ENCODE results near the gene ZNF785. TPM values are rescaled to one million over a fixed set of nuclear protein-coding genes. Genes with fewer than 3 reads are reported as not detected.
"Not testable (repeated sequence)": the region's sequence is repeated elsewhere in the genome, so short reads cannot be mapped to it uniquely, and the experiment has no call there.

ZNF785 gene
- total RNA-seq, 1 experiment from 2014 or later: 18.8 TPM

DNA sequence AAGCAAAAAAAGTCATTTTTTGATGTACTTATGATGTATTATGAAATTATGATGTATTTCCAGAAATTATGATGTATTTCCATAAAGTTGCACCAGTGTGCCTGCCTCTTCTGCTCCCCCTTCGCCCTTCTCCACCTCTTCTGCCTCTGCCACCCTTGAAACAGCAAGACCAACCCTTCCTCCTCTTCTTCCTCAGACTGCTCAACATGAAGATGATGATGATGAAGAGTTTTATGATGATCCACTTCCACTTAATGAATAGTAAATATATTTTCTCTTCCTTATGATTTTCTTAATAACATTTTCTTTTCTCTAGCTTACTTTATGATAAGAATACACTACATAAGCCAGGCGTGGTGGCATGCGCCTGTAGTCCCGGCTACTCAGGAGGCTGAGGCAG lies 7.4 kb upstream of the ZNF785 start:
- H3K23me2 ChIP-seq (ENCODE audit: insufficient read length, low read depth, low read length, poor library complexity, severe bottlenecking): no peaks in the 10 kb centered on the region
- no peak overlapping the region for H2AFZ ChIP-seq (ENCODE audit: low read length)
- no peak overlapping the region for H3K27ac ChIP-seq (ENCODE audit: insufficient read length, low read depth, low read length)
- no peaks in the 10 kb centered on the region for H3K79me2 ChIP-seq (ENCODE audit: insufficient read depth, low read length)
- H3K4ac ChIP-seq (ENCODE audit: low read depth, low read length): no peak overlapping the region
- no peak overlapping the region for H3K9ac ChIP-seq (ENCODE audit: extremely low read depth, insufficient read length, low read length)
- H3K4me2 ChIP-seq (ENCODE audit: insufficient read depth, insufficient read length, low read length): no peak overlapping the region
- no peak overlapping the region for H2BK12ac ChIP-seq (ENCODE audit: insufficient read length, low read depth, low read length)
- WGBS (ENCODE audit: extremely low coverage, insufficient read length, low lambda C conversion rate): no CpG with 5 or more reads among the region's 4 CpGs
- no peak overlapping the region for H3K56ac ChIP-seq (ENCODE audit: insufficient read length, low read depth, low read length)
- H4K8ac ChIP-seq (replicated peaks; ENCODE audit: insufficient read length, low read depth, low read length): no peak overlapping the region
- no peak overlapping the region for H2BK120ac ChIP-seq (ENCODE audit: low read depth, low read length, poor library complexity, severe bottlenecking)
- H4K20me1 ChIP-seq (ENCODE audit: control insufficient read depth, insufficient read depth, insufficient read length): no peaks in the 10 kb centered on the region
- Mint-ChIP-seq H3K4me1 (no peaks in the 10 kb centered on the region), H3K4me3 (no peak overlapping the region), H3K9me3 (peaks cover 0 to 4% of the 10 kb centered on the region in 2 experiments; a peak in 1 of 5 replicates), H3K27me3 (ENCODE audit: low read depth) (no peaks in the 10 kb centered on the region), H3K36me3 (ENCODE audit: insufficient read depth in 1 of 3, low read depth in 3 of 3) (peaks cover 2 to 8% (median 4%) of the 10 kb centered on the region in 3 experiments; a peak in 6 of 7 replicates), H3K27ac (no peak overlapping the region)
- H4K5ac ChIP-seq (ENCODE audit: insufficient read length, low read depth, low read length): no peak overlapping the region
- no peaks in the 10 kb centered on the region for H3K27me3 ChIP-seq (ENCODE audit: insufficient read depth, low read length)
- H3T11ph ChIP-seq (ENCODE audit: low read length): no peak overlapping the region
- H2BK20ac ChIP-seq (ENCODE audit: low read depth, low read length, poor library complexity, severe bottlenecking): no peak overlapping the region
- H2BK5ac ChIP-seq (ENCODE audit: insufficient read length, low read length): no peak overlapping the region
- H3K4me1 ChIP-seq (ENCODE audit: insufficient read depth, low read length): no peaks in the 10 kb centered on the region
- H4K91ac ChIP-seq (ENCODE audit: insufficient read length, low read depth, low read length): no peak overlapping the region
- no peak overlapping the region for H2BK15ac ChIP-seq (ENCODE audit: low read depth, low read length)
- no peak overlapping the region for H3K18ac ChIP-seq (ENCODE audit: insufficient read length, low read depth, low read length)
- no peaks in the 10 kb centered on the region for H3K79me1 ChIP-seq (ENCODE audit: insufficient read depth, low read depth, low read length, poor library complexity, severe bottlenecking)
- no peak overlapping the region for H3K14ac ChIP-seq (ENCODE audit: insufficient read depth, low read length)
- no peak for DNase-seq
- TF ChIP-seq, protein P1, sequence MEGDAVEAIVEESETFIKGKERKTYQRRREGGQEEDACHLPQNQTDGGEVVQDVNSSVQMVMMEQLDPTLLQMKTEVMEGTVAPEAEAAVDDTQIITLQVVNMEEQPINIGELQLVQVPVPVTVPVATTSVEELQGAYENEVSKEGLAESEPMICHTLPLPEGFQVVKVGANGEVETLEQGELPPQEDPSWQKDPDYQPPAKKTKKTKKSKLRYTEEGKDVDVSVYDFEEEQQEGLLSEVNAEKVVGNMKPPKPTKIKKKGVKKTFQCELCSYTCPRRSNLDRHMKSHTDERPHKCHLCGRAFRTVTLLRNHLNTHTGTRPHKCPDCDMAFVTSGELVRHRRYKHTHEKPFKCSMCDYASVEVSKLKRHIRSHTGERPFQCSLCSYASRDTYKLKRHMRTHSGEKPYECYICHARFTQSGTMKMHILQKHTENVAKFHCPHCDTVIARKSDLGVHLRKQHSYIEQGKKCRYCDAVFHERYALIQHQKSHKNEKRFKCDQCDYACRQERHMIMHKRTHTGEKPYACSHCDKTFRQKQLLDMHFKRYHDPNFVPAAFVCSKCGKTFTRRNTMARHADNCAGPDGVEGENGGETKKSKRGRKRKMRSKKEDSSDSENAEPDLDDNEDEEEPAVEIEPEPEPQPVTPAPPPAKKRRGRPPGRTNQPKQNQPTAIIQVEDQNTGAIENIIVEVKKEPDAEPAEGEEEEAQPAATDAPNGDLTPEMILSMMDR (conservative IDR thresholded peaks at IDR 0.05): no peak
- H3K23ac ChIP-seq (ENCODE audit: insufficient read length, low read depth, low read length): no peak overlapping the region
- H3K9me3 ChIP-seq (ENCODE audit: control insufficient read depth, low read depth, low read length): no peaks in the 10 kb centered on the region
- no peak overlapping the region for H2AK5ac ChIP-seq (ENCODE audit: insufficient read length, low read length)

DNA sequence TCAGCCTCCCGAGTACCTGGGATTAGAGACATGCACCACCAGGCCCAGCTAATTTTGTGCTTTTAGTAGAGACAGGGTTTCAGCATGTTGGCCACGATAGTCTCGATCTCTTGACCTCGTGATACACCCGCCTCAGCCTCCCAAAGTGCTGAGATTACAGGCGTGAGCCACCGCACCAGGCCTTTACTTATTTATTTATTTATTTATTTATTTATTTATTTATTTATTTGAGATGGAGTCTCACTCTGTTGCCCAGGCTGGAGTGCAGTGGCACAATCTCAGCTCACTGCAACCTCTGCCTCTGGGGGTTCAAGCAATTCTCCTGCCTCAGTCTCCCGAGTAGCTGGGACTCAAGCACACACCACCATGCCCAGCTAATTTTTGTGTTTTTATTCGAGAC lies 5.4 kb upstream of the ZNF785 start:
- not testable (repeated sequence) for H4K5ac ChIP-seq (ENCODE audit: insufficient read length, low read depth, low read length); H3K4me2 ChIP-seq (ENCODE audit: insufficient read depth, insufficient read length, low read length); H2BK120ac ChIP-seq (ENCODE audit: low read depth, low read length, poor library complexity, severe bottlenecking); H3K23me2 ChIP-seq (ENCODE audit: insufficient read length, low read depth, low read length, poor library complexity, severe bottlenecking); H3K27me3 Mint-ChIP-seq (ENCODE audit: low read depth); H2BK20ac ChIP-seq (ENCODE audit: low read depth, low read length, poor library complexity, severe bottlenecking); H2BK5ac ChIP-seq (ENCODE audit: insufficient read length, low read length); H3T11ph ChIP-seq (ENCODE audit: low read length); H3K9ac ChIP-seq (ENCODE audit: extremely low read depth, insufficient read length, low read length); H3K27ac Mint-ChIP-seq; H3K9me3 Mint-ChIP-seq; H3K4me3 Mint-ChIP-seq; H3K4me1 ChIP-seq (ENCODE audit: insufficient read depth, low read length); H3K23ac ChIP-seq (ENCODE audit: insufficient read length, low read depth, low read length); H3K18ac ChIP-seq (ENCODE audit: insufficient read length, low read depth, low read length); H2BK12ac ChIP-seq (ENCODE audit: insufficient read length, low read depth, low read length); H2AFZ ChIP-seq (ENCODE audit: low read length); H3K79me1 ChIP-seq (ENCODE audit: insufficient read depth, low read depth, low read length, poor library complexity, severe bottlenecking); H3K14ac ChIP-seq (ENCODE audit: insufficient read depth, low read length); H4K20me1 ChIP-seq (ENCODE audit: control insufficient read depth, insufficient read depth, insufficient read length); H3K4ac ChIP-seq (ENCODE audit: low read depth, low read length); H2AK5ac ChIP-seq (ENCODE audit: insufficient read length, low read length); H4K91ac ChIP-seq (ENCODE audit: insufficient read length, low read depth, low read length); H3K9me3 ChIP-seq (ENCODE audit: control insufficient read depth, low read depth, low read length); H3K27me3 ChIP-seq (ENCODE audit: insufficient read depth, low read length); H3K79me2 ChIP-seq (ENCODE audit: insufficient read depth, low read length); H3K56ac ChIP-seq (ENCODE audit: insufficient read length, low read depth, low read length); H4K8ac ChIP-seq (replicated peaks; ENCODE audit: insufficient read length, low read depth, low read length); H3K4me1 Mint-ChIP-seq; DNase-seq; H2BK15ac ChIP-seq (ENCODE audit: low read depth, low read length); H3K27ac ChIP-seq (ENCODE audit: insufficient read length, low read depth, low read length)
- no CpG with 5 or more reads among the region's 9 CpGs for WGBS (ENCODE audit: extremely low coverage, insufficient read length, low lambda C conversion rate)
- H3K36me3 Mint-ChIP-seq (ENCODE audit: insufficient read depth in 1 of 3, low read depth in 3 of 3): peaks cover 8 to 21% (median 15%) of the 10 kb centered on the region in 3 experiments; a peak in 6 of 7 replicates
